Smooth muscle cell (in vitro differentiated cells): Measurements from ENCODE around the gene RBM18. TPM values are rescaled to one million over a fixed set of nuclear protein-coding genes. Genes with fewer than 3 reads are reported as not detected.

Experiments
- DNase-seq: peaks from one replicate; lab custom pipeline; 2025; ENCODE audit not compliant: unreplicated experiment; lab: John Stamatoyannopoulos, UW
- H2AFZ ChIP-seq: fragments of 200-600 bp; sonication (generic); 2 replicates; pipeline ENCODE4 v1.6.0; 2016; ENCODE audit warnings: antibody characterized with exemption, low read depth, mild to moderate bottlenecking
- H3F3A ChIP-seq: fragments of 200-600 bp; sonication (generic); 2 replicates; pipeline ENCODE4 v1.6.0; 2017; ENCODE audit warnings: antibody characterized with exemption, low read depth
- H3K27ac ChIP-seq: fragments of 200-600 bp; sonication (generic); 2 replicates; pipeline ENCODE4 v1.5.1; 2016; ENCODE audit warnings: low read depth, mild to moderate bottlenecking
- H3K27me3 ChIP-seq: fragments of 200-600 bp; sonication (generic); 2 replicates; pipeline ENCODE4 v1.6.1; 2016; ENCODE audit warnings: low read depth, mild to moderate bottlenecking
- H3K36me3 ChIP-seq: fragments of 200-600 bp; sonication (generic); 2 replicates; pipeline ENCODE4 v1.5.1; 2016; ENCODE audit warnings: low read depth
- H3K4me1 ChIP-seq: fragments of 200-600 bp; sonication (generic); 2 replicates; pipeline ENCODE4 v1.5.1; 2016; ENCODE audit warnings: low read depth
- H3K4me2 ChIP-seq: fragments of 200-600 bp; sonication (generic); 2 replicates; pipeline ENCODE4 v1.6.0; 2016; ENCODE audit warnings: mild to moderate bottlenecking
- H3K4me3 ChIP-seq: fragments of 200-600 bp; sonication (generic); 2 replicates; pipeline ENCODE4 v1.5.1; 2016; ENCODE audit warnings: mild to moderate bottlenecking
- H3K79me2 ChIP-seq: fragments of 200-600 bp; sonication (generic); 2 replicates; pipeline ENCODE4 v1.6.0; 2016; ENCODE audit warnings: low read depth, mild to moderate bottlenecking
- H3K9ac ChIP-seq: fragments of 200-600 bp; sonication (generic); 2 replicates; pipeline ENCODE4 v1.6.0; 2016; ENCODE audit warnings: low read depth
- H3K9me3 ChIP-seq: fragments of 200-600 bp; sonication (generic); replicated peaks from 2 replicates; pipeline ENCODE4 v1.5.1; 2016; ENCODE audit warnings: low read depth
- H4K20me1 ChIP-seq: fragments of 200-600 bp; sonication (generic); 2 replicates; pipeline ENCODE4 v1.6.0; 2016; ENCODE audit warnings: low read depth
- CTCF ChIP-seq: fragments of 200-600 bp; sonication (generic); IDR thresholded peaks from 2 replicates; pipeline ENCODE4 v1.5.1; 2017; ENCODE audit warnings: borderline replicate concordance, mild to moderate bottlenecking, antibody characterized with exemption; ENCODE audit not compliant: insufficient read depth, poor library complexity, severe bottlenecking
- WGBS: methylation state at CpG from one replicate; pipeline ENCODE4 v1.1.7; 2016; ENCODE audit warnings: low lambda C conversion rate; 5-methylcytosine and 5-hydroxymethylcytosine counted together
- polyA plus RNA-seq: library from polyadenylated mRNA; unstranded; fragments of >200 nt; fragmentation: Nextera tagmentation; extraction: Ambion mirVana; gene quantifications from 2 replicates; pipeline ENCODE4 v1.2.1, GENCODE V29; 2016
- total RNA-seq: library from RNA; depleted of rRNA; stranded (reverse); fragments of >200 nt; gene quantifications from 2 replicates; pipeline ENCODE4 v1.2.3, GENCODE V29; 2014

Gene RBM18
- total and polyA plus RNA-seq, 2 experiments from 2014 or later: 15.3 to 29.6 TPM

GRCh38 chr9:122291458-122291857, 26.8 kb upstream of the RBM18 start:
- Histone ChIP-seq H3K27me3 (no peaks in the 10 kb centered on the region), H3K4me3 (no peak overlapping the region), H3K4me2 (no peak overlapping the region), H3K9me3 (no peaks in the 10 kb centered on the region), H3K4me1 (no peaks in the 10 kb centered on the region), H3K27ac (no peak overlapping the region), H3K36me3 (peaks cover 4% of the 10 kb centered on the region), H3K9ac (no peak overlapping the region), H3K79me2 (no peaks in the 10 kb centered on the region), H4K20me1 (no peaks in the 10 kb centered on the region), H2AFZ (no peak overlapping the region), H3F3A (no peaks in the 10 kb centered on the region)
- 99% methylated on average over 3 of the region's 3 CpGs for WGBS
- no peak for DNase-seq
- TF ChIP-seq CTCF: no peak

- Histone ChIP-seq H3K4me3 (no peak overlapping the region), H3K4me2 (no peak overlapping the region), H3K79me2 (no peaks in the 10 kb centered on the region), H3F3A (no peaks in the 10 kb centered on the region), H3K9me3 (no peaks in the 10 kb centered on the region), H3K27ac (no peak overlapping the region), H3K27me3 (no peaks in the 10 kb centered on the region), H3K9ac (no peak overlapping the region), H4K20me1 (no peaks in the 10 kb centered on the region), H2AFZ (no peak overlapping the region), H3K36me3 (peaks cover 11% of the 10 kb centered on the region), H3K4me1 (no peaks in the 10 kb centered on the region)
- TF ChIP-seq CTCF: no peak
- WGBS: 100% methylated on average over 1 of the region's 1 CpG
- DNase-seq: no peak
Measured at GRCh38 chr9:122287214-122287720, 22.6 kb upstream of the RBM18 start.

GRCh38 chr9:122286764-122287163, 22.1 kb upstream of the RBM18 start:
- no peaks in the 10 kb centered on the region for H4K20me1 ChIP-seq

More at GRCh38 chr9:122286764-122287163, 22.1 kb upstream of the RBM18 start:
- WGBS: 97% methylated on average over 1 of the region's 1 CpG
- Histone ChIP-seq H2AFZ (no peak overlapping the region), H3K27me3 (no peaks in the 10 kb centered on the region), H3K4me1 (no peaks in the 10 kb centered on the region), H3F3A (no peaks in the 10 kb centered on the region), H3K79me2 (no peaks in the 10 kb centered on the region), H3K9me3 (no peaks in the 10 kb centered on the region), H3K4me3 (no peak overlapping the region), H3K27ac (no peak overlapping the region), H3K4me2 (no peak overlapping the region), H3K9ac (no peak overlapping the region), H3K36me3 (peaks cover 11% of the 10 kb centered on the region)
- DNase-seq: no peak
- TF ChIP-seq CTCF: no peak
